HT1080 (cell line): ENCODE measurements around the gene ACBD3. TPM values are rescaled to one million over a fixed set of nuclear protein-coding genes. Genes with fewer than 3 reads are reported as not detected.

ENCODE experiments used
- DNase-seq: peaks from one replicate; pipeline ENCODE4 v3.0.0-alpha.2; 2015; ENCODE audit warnings: low read depth
- small RNA-seq: library from RNA; depleted of rRNA; stranded (forward); fragments of <200 nt; gene quantifications from one replicate; pipeline ENCODE3, GENCODE V24; 2014
- total RNA-seq: library from RNA; depleted of rRNA; stranded (reverse); fragments of >200 nt; shearing (Covaris generic); gene quantifications from 2 replicates; pipeline ENCODE4 v1.2.3, GENCODE V29; 2014; rRNA removed

Gene ACBD3
- total RNA-seq, 1 experiment from 2014 or later = 24.2 TPM

- DNase-seq = no peak
Observed at GRCh38 chr1:226111883-226112261, 74.7 kb downstream of the ACBD3 start.

- no peak for DNase-seq
Observed at GRCh38 chr1:226111098-226111882, 75.3 kb downstream of the ACBD3 start.

GRCh38 chr1:226110249-226111097 lies 76.1 kb downstream of the ACBD3 start:
- no peak for DNase-seq

GRCh38 chr1:226109829-226110248 lies 76.7 kb downstream of the ACBD3 start:
- peak; percentile 77 for DNase-seq

GRCh38 chr1:226108935-226109828 lies 77.4 kb downstream of the ACBD3 start:
- no peak for DNase-seq

GRCh38 chr1:226107471-226108460 lies 78.8 kb downstream of the ACBD3 start:
- no peak for DNase-seq

GRCh38 chr1:226104671-226105121 lies 81.8 kb downstream of the ACBD3 start:
- DNase-seq = peak; percentile 73

- no peak for DNase-seq
Observed at GRCh38 chr1:226100436-226101391, 85.8 kb downstream of the ACBD3 start.

- DNase-seq = no peak
Observed at GRCh38 chr1:226098870-226099835, 87.4 kb downstream of the ACBD3 start.

- DNase-seq = peak; percentile 65
Observed at GRCh38 chr1:226097866-226098625, 88.5 kb downstream of the ACBD3 start.

- no peak for DNase-seq
Observed at GRCh38 chr1:226095286-226095685, 91.3 kb downstream of the ACBD3 start.

Small RNA genes lying within 50 kb of the gene (small RNA-seq; reads per million reads assigned to genes)
- gene AL512343.1 = not detected

Other genes with a start within 250 kb of the ACBD3 start
- 1.3 TPM in 1 of 2 replicates, not detected in the other for gene LEFTY2, start 245.5 kb downstream of the ACBD3 start, total RNA-seq
- 13.5 and 15.9 TPM in 2 replicates for gene SDE2, start 187.4 kb downstream of the ACBD3 start, total RNA-seq
- 191 and 346 TPM in 2 replicates for gene H3-3A, start 124.0 kb downstream of the ACBD3 start, total RNA-seq
- not detected in 2 replicates for gene MIXL1, start 36.9 kb upstream of the ACBD3 start, total RNA-seq
- gene LIN9, start 122.4 kb upstream of the ACBD3 start, total RNA-seq = 11.5 and 12.1 TPM in 2 replicates
- 177 and 208 TPM in 2 replicates for gene PARP1, start 221.4 kb upstream of the ACBD3 start, total RNA-seq